GM23338 (cell line): ENCODE data around the gene BIRC6.

Experiments used
- CREB1 ChIP-seq: fragments of 250-450 bp; sonication (Bioruptor Pico); IDR thresholded peaks from 2 replicates; pipeline ENCODE4 v1.5.0; 2020; ENCODE audit warnings: low read depth, mild to moderate bottlenecking, moderate library complexity
- CTCF ChIP-seq, 2 experiments: fragments of 200-600 bp in 1 of 2; sonication (generic) in 1 of 2; conservative IDR thresholded peaks; 2 replicates each; pipeline versions ENCODE4 v1.5.1 to v1.6.1; 2016 to 2017; ENCODE audit warnings: antibody characterized with exemption in 2 of 2, low read depth in 2 of 2, mild to moderate bottlenecking in 2 of 2, moderate library complexity in 1 of 2
- ETS1 ChIP-seq: IDR thresholded peaks from 2 replicates; pipeline ENCODE4 v1.6.1; 2016; ENCODE audit warnings: antibody characterized with exemption
- EZH2 ChIP-seq: fragments of 200-600 bp; sonication (generic); IDR thresholded peaks from one replicate; pipeline ENCODE4 v1.8.0; 2017; ENCODE audit warnings: antibody characterized with exemption, mild to moderate bottlenecking, low read depth; ENCODE audit not compliant: unreplicated experiment
- EZH2phosphoT487 ChIP-seq: fragments of 200-600 bp; sonication (generic); IDR thresholded peaks from one replicate; pipeline ENCODE4 v1.8.1; 2018; ENCODE audit warnings: antibody characterized with exemption; ENCODE audit not compliant: unreplicated experiment
- JUNB ChIP-seq: IDR thresholded peaks from one replicate; pipeline ENCODE4 v1.6.1; 2016; ENCODE audit warnings: antibody characterized with exemption; ENCODE audit not compliant: unreplicated experiment
- NANOG ChIP-seq: IDR thresholded peaks from 2 replicates; pipeline ENCODE4 v1.6.1; 2016; ENCODE audit warnings: antibody characterized with exemption, borderline replicate concordance
- POLR2AphosphoS5 ChIP-seq: IDR thresholded peaks from 2 replicates; pipeline ENCODE4 v1.6.1; 2016; ENCODE audit warnings: antibody characterized with exemption, low read depth
- REST ChIP-seq: IDR thresholded peaks from one replicate; pipeline ENCODE4 v1.6.1; 2018; ENCODE audit warnings: antibody characterized with exemption; ENCODE audit not compliant: unreplicated experiment
- STAT1 ChIP-seq: IDR thresholded peaks from one replicate; pipeline ENCODE4 v1.6.1; 2016; ENCODE audit warnings: antibody characterized with exemption; ENCODE audit not compliant: unreplicated experiment
- ZNF114 ChIP-seq: fragments of 250-450 bp; sonication (Bioruptor Pico); IDR thresholded peaks from 2 replicates; pipeline ENCODE4 v1.5.0; 2020; ENCODE audit warnings: mild to moderate bottlenecking, moderate library complexity
- ZNF462 ChIP-seq: fragments of 250-450 bp; sonication (Bioruptor Pico); IDR thresholded peaks from 2 replicates; pipeline ENCODE4 v1.5.0; 2020; ENCODE audit warnings: mild to moderate bottlenecking, moderate library complexity

GRCh38 chr2:32479993-32480392 is 123.2 kb downstream of the BIRC6 start:
- TF ChIP-seq CTCF (conservative IDR thresholded peaks at IDR 0.05; ENCODE audit: low read depth in 2 of 2) (no peak), EZH2 (no peak), POLR2AphosphoS5 (no peak), JUNB (no peak), REST (no peak), EZH2phosphoT487 (no peak), ETS1 (no peak), STAT1 (no peak), ZNF462 (CRISPR knock-in tag) (no peak), CREB1 (no peak), ZNF114 (no peak), NANOG (no peak)
